HG02885 (cell line): ENCODE results near the gene PRMT5.
A peak's percentile ranks its signal among the peaks of the same experiment; 100 is the strongest.
"Not testable (repeated sequence)": the region's sequence is repeated elsewhere in the genome, so short reads cannot be mapped to it uniquely, and the experiment has no call there.

ENCODE experiments used
- ATAC-seq: cut with Tn5 transposase; IDR thresholded peaks from one replicate; pipeline ENCODE4 v1.9.1; 2021; ENCODE audit warnings: mild to moderate bottlenecking; ENCODE audit not compliant: unreplicated experiment, poor library complexity

Gene PRMT5

DNA sequence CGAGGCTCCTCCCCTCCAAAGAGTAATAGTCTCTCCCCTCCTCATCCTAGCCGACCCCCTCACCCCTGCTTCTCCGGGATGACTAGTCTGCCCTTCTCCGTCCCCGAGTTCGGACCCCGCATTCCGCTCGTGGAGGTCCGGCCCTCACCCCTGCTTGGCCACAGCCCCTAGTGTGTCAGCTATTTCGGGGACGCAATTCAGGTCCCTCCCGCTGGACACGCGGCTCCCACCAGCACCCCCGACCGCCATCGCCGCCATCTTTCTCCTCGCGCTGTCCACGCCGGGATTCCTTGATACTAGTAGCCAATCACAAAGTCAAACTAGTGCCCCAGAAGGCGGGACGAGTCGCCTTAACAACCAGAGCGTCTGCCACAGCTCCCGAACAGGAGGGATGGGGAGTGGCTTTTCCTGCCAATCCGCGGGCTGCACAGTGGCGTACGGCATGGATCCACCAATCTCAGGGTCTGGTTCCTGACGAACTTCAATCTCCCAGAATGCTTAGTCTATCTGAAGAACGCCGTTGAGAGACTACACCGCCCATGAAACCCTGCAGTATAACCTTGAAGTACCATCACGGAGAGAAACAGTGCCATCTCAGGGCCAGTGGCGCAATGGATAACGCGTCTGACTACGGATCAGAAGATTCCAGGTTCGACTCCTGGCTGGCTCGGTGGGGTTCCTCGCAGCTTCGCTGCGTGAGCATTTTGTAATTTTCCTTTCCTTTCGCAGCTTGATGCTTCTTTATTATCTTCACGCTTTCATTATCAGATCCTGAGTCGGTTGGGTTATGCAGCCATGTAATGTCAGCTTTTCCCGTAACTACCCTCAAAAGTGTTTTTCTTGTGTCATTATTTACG, at the start of gene PRMT5:
PRMT5 (minus strand) TSS at position 273 of the 857 bp plus-strand sequence; CDS start at position 258, 15 bp downstream.
- ATAC-seq, result peak; percentile 92

DNA sequence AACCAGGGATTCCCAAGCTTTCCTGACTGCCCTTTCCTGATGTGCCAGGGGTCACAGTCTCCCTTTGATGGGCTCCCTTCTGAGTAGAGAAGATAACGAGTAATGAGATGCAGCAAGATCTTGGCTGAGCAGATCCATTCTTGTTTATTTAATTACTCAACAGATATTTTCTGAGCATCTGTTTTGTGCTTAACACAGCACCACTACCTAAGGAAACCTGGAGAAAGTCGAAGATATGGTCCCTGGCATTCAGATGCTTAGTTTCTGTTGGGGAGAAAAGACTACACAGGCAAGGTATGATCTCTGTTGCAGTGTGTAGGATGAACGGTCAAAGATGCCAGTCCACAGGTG, 49.3 kb upstream of the PRMT5 start:
- ATAC-seq, result no peak

DNA sequence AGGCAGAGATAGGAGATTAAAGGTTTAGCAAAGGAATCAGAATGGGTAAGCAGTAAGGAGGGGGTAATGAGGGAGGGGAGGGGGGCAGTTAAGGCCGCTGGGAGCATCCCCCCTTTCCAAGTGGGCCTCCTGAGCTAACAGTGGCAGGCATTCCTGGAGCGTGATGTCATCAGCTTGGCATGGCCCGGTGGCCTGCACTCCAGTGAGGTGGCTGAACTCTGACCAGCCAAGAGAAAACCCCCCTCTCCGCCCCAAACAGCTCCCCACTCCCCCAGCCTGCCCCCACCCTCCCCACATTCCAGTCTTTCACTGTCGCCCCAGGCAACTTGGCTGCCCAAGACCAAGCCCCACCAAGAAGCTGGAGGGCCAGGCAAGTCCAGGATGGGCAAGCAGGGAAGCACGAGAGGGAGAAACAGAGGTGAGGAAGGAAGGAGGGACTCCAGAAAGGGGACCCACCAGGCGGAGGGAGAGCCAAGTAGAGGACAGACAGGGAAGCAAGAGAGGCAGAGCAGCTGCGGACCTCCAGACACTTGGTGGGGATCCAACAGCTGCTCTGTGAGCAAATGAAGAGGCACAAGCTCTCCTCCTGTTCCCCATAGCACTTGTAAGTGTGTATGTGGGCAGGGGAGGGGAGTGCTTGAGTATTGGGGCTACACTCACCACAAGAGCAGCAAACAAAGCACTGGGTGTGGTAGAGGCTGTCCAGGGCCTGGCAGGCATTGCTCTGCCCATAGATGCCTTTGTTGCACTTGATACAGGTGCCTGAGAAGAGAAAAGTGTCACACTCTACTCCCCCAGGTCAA, 48.7 kb upstream of the PRMT5 start:
- no peak for ATAC-seq

DNA sequence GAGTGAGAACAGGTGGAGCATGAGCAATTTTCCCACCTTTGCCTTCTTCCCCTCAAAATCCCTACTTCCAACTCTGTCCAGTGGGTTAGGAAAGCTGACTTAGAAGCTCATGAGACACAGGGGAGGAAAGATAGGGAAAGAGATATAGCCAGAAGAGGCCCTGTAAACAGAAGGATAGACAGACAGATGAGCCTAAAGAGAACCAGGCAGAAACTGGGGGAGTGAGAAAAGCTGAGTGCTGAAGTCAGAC, 48.2 kb upstream of the PRMT5 start:
- no peak for ATAC-seq

DNA sequence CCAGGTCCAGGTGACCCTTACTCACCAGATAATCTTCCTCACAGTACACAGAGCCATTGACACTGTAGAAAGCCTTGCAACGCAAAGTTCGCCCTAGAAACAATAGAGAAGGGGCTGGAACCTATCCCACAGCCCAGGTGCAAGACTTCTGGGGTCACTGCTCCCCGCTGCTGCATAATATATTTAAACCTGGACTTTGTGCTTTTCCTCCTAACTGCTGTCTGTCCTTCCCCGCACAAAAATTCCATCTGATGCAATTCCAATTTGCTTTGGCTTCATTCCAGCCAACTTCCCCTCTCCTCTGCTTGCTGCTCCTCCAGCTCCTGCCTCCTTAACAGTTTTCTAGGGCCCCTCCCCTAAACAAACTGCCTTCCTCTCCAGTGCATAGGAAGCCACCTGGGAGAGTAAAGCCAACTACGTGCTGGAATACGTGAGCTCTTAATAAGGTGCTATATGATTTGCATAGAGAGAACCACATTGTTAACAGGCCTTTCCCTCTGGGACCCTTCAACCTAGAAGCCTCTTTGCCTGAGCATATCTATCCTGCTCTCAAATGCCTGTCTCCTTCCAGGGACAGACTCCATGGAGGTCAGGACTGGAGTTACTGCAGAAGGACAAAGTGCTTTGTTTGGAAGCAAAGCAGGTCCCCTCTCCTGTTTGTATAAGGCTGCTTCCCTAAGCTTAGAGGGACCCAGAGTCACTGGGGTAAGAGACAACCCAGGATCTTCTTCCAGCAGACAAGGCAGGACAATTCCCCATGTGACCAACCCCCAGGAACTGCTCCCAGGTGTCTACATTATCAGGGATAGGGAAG, 47.7 kb upstream of the PRMT5 start:
- ATAC-seq, result no peak

DNA sequence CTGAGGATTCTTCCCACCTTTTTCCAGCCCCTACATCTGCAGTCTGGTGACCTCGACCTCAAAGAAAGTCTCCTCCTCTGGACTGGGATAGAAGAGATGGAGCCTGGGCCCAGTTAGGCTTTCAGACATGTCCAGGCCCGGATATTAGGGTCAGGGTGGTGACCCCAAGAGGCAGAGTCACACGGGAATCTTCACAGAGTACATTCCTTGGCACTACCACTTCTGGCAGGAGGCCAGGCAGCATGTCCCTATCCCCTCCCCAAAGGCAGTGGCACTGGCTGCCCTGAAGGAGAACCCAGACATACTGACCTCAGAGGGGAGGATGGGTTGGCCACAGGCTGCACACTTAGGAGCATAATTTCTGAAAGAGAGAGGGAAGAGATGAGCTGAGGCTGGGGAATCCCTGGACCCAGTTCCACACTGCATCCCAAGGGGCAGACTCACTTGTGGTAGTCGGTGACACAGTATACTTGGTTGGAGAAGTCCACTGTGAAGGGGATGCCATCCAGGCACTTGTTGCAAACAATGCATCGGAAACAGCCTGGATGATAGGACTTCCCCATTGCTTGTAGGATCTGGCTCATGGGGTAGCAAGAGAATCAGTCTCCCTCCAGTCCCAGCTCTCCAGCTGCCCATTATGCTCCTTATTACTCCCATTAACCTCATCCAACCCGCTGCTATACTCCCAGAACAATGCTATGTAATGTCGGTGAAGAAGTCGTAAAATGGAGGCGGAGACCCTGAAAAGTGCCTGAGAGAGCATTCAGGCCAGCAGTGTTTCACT, 45.5 kb upstream of the PRMT5 start:
- no peak for ATAC-seq

DNA sequence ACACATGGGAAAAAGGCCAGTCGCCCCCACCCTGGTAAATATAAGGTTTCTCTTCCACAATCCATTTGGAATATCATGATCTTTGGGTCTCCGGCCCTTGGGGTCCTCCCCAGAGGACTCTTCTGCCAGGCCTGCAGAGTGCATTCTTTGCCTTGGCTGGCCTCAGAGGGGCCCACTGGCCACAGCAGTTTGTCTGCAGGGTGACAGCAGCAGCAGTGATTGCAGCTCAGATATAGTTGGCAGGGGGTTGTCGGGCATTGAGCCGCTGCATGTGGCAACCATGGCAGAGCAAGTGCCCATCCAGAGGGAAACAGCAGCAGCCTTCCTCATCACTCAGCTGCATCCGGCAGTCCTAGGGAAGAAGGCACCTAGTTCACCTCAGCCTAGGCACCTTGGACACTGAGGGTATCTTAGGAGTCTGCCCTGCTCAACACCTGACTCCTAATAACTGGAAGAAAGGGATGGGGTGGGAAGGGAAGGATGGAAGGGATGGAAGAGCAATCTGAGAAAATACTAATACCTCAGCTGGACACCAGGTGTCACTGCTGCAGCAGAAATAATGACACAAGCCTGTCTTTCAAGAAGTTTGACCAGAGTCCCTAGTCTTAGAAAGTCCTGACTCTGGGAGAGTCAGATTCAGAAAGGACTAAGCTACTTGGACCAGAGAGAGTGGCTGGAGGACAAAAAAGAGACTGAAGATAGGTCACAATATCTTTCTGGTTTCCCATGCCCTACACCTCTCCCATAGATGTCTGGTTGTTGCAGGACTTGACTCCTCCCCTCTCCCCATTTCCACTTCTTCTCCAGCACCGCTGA, 44.2 kb upstream of the PRMT5 start:
- ATAC-seq, result no peak

DNA sequence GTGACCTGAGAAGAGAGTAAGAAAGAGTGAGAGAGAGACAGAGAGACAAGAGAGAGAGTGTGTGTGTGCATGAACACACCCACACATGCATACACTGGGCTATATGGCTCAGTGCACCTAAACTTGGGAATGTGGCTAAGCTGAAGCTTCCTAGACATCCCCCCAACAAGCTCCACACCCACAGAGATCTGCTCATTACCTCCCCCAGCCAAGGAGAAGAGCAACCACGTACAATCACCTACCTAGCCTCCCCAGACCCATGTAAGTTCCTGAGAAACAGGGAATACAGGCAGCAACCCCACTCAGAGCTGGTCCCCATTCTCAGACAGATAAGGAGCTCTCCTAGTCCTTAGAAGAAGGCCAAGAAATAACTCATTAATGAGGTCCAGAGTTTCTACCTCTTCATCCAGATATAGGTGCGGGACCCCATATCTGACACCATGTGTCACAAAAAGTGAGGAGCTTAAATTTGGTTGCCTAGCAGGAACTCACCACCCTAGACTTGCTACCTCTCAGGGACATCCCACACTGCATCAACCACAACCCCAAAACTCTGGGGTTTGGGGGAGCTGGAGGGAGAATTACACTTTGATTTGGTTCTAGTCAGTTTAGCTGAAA, 43.2 kb upstream of the PRMT5 start:
- no peak for ATAC-seq

DNA sequence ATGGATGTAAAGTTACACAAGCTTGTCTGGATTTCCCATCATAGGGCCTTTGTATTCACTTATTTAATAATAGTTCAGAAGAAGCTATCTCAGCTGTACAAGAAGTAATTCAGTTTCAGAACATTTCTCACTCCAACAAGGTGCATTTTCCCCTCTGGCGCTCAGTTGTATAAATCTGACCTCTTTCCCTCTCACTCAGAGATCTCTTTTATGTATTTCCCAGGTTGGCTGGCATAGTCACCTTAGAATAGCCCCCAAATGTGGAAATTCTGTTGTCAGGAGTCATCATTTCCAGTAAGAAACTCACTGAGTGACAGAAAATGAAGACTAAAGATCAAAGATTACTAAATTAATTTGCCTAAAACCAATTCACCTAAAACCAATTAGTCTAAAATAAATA, 42.0 kb upstream of the PRMT5 start:
- no peak for ATAC-seq

DNA sequence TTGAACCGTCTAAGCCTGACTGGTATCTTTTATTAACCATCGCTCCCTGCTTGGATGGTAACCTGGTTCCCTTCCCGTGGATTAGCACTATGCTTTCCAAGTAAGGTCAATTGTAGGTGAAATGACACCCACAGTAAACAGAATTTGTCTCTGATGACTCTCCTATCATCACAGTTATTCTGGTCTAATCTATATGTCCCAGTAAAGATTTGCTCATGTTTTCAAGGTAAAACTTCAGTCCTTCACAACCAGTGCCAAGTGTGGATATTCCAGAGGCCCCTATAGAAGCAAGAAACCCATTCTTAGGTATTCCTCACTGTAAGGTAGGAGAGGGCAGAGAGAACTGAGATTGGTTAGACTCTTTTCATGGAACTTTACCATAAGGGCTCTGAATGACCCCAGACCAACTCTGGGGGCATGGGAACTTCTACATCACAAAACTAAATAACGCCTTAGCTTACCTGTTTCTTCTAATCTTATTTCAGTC, 37.6 kb upstream of the PRMT5 start:
- ATAC-seq, result no peak

DNA sequence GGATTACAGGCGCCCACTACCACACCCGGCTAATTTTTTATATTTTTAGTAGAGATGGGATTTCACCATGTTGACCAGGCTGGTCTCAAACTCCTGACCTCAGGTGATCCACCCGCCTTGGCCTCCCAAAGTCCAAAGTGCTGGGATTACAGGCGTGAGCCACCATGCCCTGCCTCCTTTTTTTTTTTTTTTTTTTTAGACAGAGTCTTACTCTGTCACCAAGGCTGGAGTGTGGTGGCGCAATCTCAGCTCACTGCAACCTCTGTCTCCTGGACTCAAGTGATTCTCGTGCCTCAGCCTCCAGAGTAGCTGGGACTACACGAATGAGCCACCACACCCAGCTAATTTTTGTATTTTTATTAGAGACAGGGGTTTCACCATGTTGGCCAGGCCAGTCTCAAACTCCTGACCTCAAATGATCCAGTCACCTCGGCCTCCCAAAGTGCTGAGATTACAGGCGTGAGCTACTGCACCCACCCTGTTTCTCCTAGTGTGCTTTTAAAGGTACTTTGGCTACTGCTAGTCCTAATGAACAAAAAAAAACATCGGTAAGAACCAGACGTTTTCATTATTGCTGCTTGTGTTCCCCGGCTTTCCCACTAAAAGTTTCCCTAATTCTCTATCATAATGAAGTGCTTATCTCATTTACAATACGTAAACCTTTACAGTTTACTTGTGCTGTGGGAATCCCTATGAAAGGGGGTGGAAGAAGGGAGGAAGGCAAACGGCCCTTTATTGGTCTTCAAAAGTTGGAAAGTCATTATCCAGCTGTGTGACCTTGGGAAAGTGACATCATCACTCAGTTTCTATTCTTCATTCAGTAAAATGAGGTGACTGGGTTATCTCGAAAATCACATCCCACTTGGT, 37.0 kb upstream of the PRMT5 start:
- not testable (repeated sequence) for ATAC-seq

DNA sequence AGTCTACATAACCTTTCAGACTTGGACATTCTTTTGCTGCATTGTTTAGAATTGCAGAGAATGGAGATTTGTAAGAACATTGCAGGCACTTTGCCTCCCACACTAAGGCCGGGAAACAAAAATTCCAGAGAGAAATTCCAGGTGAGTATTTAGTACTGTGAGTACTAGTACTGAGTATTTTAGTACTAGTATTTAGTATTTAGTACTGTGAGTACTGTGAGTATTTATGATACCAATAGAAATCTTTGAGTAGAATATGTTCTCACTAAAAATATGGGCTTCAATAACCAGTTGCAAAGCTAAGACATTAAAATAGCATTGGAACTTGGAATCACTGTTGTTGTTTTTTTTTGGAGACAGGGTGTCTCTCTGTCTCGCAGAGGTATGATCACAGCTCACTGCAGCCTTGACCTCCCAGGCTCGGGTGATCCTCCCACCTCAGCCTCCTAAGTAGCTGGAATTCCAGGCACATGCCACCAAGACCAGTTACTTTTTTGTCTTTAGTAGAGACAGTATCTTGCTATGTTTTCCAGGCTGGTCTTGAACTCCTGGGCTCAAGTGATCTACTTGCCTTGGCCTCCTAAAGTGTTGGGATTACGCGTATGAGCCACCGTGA, 33.0 kb upstream of the PRMT5 start:
- no peak for ATAC-seq

DNA sequence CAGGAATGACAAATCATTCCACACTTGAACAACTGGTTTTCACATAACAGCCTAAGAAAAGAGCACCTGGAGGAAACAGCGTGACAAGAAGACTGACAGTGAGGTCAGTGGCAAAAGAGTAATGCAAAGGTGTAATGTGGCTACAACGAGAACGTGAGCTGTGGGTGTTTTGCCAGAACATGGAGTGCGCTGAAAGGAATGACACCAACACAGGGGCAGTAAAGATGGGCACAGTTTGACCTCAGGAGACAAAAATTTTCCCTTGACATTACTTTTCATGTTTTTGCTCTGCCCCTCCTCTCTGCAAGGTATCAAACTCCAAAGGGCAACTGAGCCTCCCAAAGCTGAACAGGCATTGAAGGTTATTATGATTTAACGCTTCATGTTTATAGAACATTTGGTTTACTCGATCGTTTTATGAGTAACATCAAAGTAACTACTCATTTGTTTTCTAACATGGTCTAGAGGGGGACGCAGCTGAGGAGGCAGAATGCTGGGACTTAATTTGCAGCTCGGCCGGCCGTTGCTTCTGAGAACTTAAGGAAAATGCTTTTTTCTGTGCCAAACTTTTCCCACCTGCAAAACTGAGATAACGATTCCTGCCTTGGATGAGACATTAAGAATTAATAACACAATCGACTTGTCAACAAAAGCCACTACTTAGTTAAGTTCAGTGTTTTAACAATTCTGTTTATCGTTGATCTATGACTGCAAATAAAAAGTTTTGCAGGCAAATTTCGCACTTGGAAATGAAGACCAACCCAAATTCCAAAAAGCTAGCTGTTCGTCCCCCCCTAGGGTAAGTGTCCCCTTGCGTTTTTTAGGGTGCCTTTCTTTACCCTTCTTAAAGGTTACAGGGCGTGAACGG, 26.8 kb upstream of the PRMT5 start:
- no peak for ATAC-seq

DNA sequence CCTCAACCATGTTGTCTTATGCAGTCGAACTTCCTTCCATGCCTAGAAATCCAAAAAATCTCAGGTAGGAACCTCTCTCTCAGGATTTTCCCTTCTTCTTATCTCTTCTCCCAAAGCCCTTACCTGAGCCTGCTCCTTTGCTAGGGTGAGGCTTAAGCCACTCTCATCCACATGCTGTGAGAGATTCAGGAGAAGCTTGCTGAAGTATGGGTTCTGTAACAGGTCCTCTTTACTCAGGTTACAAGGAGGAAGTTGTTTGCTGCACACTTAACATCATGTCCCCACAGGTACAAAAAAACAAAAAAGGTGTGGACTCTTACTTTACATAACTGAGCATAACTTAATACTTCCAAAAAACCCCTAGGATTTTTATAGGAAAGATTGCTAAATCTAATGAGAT, 23.2 kb upstream of the PRMT5 start:
- ATAC-seq, result no peak

DNA sequence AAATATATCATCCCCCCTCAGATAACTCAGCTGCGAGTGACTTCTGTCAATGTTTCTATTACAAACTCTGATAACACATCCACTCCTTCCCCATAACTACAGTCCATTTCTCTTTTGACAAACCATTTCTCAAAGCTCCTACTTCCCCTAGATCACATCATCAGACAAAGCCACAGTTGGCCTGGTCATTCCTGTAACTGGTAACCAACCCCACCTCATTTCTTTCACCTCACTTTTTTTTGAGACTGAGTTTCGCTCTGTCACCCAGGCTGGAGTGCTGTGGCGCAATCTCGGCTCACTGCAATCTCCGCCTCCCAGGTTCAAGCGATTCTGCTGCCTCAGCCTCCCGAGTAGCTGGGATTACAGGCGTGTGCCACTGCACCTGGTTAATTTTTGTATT, 22.6 kb upstream of the PRMT5 start:
- ATAC-seq, result not testable (repeated sequence)

DNA sequence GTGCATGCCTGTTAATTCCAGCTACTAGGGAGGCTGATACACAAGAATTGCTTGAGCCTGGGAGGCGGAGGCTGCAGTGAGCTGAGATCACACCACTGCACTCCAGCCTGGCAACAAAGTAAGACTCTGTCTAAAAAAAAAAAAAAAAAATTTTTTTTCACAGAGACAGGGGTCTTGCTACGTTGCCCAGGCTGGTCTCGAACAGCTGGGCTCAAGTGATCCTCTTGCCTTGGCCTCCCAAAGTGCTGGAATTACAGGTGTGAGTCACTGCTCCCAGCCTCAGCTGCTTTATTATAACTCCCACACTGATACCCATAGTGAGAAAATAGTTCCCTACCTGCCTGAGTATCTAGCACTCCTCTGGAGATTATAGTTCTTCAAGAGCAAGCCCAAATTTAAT, 16.5 kb upstream of the PRMT5 start:
- no peak for ATAC-seq

DNA sequence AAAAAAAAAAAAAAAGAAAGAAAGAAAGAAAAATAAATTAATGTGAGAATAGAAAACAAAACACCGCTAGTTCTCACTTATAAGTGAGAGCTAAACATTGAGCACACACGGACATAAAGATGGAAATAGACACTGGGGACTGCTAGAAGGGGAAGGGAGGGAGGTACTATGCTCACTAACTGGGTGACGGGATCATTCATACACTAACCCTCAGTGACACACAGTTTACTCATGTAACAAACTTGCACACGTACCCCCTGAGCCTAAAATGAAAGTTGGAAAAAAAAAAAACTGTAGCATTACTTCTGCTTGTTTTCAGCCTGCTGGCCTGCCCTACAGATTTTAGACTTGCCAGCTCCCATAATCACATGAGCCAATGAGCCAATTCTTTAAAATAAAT, 10.5 kb upstream of the PRMT5 start:
- no peak for ATAC-seq
